OCI-M1 (cell line): ENCODE measurements around the gene AP4B1.

Source experiments
- DNase-seq: peaks from one replicate; lab custom pipeline; 2025; lab: John Stamatoyannopoulos, UW

AP4B1 gene

DNA sequence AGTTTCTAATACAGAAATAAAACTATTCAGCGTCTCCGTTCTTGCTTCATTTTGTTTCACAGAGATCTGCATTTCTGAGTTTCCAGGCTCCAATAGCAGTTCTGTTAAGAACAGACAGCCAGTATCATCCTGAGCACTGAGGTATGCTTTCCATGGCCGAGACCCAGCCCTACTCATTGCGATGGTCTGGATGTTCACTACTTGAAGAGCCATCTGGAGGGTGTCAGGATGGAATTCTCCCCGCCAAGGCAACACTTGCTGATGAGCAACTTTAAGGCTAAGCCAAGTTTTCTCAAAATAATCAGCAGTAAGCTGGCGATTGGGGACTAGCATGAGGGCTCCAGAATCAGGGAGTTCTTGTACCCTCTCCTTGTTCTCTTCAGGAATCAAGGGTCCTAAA is 9.5 kb downstream of the AP4B1 start:
- DNase-seq: no peak

DNA sequence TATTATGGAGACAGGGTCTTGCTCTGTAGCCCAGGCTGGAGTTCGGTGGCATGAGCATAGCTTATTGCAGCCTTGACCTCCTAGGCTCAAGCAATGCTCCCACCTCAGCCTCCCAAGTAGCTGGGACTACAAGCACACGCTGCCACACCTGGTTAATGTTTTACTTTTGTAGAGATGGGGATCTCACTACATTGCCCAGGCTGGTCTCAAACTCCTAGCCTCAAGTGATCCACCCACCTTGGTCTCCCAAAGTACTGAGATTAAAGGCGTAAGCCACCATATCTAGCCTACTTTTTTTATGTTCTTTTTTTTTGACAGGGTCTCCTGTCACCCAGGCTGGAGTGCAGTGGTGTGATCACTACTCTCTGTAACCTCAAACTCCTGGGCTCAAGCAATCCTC is 11.3 kb downstream of the AP4B1 start:
- no peak for DNase-seq

DNA sequence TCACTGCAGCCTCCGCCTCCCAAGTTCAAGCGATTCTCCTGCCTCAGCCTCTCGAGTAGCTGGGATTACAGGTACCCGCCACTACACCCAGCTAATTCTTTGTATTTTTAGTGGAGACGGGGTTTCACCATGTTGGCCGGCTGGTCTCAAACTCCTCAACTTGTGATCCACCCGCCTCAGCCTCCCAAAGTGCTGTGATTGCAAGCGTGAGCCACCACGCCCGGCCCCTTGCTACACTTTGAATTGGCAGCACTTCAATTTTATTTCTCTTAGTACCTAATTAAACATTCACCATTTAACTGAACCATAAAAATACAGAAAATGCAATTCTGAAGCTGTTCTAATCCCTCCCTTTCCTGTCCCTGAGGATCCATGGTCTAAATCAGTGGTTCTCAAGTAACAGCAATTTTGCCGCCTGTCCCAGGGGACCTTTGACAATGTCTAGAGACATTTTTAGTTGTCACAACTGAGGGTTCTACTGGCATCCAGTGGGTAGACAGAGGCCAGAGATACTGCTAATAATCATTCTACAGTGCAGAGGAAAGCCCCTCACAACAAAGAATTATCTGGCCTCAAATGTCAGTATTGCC is 12.9 kb downstream of the AP4B1 start:
- DNase-seq: no peak

DNA sequence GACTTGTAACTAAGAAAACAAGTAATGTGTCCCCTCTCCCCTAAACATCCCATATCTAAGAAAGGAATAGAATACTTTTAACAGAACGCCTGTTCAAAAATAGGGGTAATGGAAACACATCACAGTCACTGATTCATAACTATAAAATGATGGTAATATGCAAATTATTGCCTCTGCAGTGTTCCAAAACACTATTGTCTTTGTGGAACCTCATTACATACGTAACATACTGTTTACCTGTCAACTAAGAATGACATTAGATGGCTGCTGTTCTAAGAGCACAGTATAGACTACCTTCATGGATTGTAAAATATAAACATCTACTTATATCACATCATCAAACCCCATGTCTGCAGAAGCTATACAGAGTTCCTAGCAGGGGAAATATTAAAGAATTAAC is 13.8 kb downstream of the AP4B1 start:
- no peak for DNase-seq

GRCh38 chr1:113887402-113888175 is 17.0 kb downstream of the AP4B1 start, which contains the start of gene BCL2L15:
BCL2L15 (minus strand) TSS chr1:113887581; CDS start chr1:113887375, 206 bp downstream.
- DNase-seq: no peak

DNA sequence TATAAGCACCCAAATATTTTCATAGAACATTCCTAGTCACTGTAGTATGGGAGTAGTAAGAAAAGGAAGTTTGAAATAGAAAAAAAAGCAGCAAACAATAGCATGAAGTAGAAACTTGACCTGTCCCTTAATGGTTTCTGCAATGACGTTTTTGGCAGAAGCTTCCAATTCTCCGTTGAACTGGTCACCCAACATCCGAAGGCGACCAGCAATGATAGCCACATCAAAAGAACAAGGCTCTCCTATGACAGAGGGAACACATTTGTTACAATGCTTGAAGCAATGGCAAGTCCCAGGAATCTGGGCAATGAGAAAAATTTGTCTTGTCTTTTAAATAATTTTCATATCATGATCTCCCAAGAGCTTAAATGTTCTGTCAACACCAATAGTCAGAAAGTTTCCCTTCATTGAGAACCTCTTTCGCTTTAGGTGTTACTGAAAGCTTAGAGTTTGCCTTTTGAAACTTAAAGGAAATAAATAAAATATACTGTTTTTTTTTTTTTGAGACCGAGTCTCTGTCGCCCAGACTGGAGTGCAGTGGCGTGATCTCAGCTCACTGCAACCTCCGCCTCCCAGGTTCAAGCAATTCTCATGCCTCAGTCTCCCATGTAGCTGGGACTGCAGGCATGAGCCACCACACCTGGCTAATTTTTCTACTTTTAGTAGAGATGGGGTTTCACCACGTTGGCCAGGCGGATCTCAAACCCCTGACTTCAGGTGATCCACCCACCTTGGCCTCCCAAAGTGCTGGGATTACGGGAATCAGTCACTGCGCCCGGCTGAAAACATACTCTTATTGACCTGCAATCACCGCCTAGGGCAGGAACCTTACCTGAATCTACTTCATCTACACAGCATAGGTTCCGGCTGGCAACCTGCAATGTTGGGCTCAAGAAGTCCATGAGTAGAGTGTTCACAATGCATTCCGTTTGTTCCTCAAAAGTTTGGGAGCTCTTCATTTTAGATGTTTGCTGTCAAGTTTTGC is 17.9 kb downstream of the AP4B1 start:
- DNase-seq: no peak

DNA sequence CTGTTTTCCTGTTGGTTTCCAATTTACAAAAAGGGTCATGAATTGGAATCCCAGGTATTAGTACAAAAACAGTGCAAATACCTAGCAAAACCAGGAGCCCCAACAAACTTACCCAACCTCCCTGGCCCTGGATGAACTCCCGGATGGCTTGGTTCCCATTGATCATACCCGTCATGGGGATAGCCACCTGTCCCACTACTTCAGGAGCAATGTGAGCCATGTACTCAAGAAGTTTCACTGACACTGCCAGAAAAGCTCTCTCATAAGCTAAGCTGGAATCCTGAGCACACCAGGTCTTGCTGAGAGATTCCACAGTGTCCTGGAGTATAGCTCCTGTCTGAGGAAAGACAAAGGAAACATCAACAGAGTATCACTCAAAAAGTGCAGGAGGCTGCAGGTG is 22.9 kb downstream of the AP4B1 start:
- DNase-seq: no peak

DNA sequence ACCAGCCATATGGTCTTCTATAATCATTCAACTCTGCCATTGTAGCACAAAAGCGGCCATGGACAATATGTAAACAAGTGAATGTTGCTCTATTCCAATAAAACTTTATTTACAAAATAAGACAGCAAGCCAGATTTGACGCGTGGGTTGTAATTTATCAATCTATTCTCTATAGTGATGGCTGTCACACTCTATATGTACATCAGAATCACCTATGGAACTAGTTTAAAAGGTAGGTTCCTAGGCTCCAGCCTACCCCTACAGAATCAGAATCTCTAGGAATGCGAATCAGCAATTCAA is 24.9 kb downstream of the AP4B1 start:
- no peak for DNase-seq

DNA sequence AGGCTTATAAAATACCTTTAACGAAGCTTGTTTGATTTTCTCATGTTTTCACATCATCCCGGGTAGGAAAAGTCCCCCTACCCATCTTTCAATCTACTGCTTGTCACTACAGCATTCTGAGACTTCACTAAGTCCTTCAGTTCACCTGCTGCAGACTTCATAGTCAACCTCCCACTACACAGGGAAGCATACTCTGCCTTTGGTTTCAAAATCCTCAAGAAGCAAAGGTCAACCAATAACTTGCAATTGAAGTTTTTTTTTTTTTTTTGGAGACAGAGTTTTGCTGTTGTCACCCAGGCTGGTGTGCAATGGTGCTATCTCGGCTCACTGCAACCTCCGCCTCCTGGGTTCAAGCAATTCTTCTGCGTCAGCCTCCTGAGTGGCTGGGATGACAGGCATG is 28.4 kb downstream of the AP4B1 start:
- no peak for DNase-seq

- DNase-seq: no peak
These were observed 28.9 kb downstream of the AP4B1 start for GRCh38 chr1:113875714-113876113.

- DNase-seq: peak; percentile 91
These were observed 30.4 kb downstream of the AP4B1 start for GRCh38 chr1:113874012-113874879.

GRCh38 chr1:113872219-113872935 is 32.2 kb downstream of the AP4B1 start:
- DNase-seq: peak; percentile 84

DNA sequence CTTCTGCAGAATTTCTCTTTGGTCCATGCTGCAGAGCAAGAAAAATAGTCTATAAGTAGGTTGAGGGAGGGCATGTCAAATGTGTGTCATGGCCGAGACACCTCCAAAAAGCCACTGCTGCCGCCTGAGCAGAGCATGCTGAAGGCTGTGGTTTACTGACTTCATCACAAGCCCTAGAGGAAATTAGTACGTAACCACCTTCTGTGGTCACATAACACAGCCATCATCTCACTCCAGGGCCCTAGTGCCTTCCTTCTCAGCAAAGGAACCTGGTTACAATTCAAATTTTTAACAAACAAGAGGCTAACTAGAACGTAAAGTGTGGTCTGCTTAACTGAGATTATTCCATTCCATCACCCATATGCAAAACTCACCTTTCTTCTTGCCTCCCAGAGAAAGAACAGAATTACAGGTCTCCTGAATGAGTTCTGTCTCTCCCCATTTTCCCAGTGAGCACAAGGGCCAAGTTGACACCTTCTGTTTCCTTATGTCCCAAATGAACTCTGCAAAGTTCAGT is 32.9 kb downstream of the AP4B1 start, which contains the start of gene PTPN22:
Gene PTPN22, minus strand, starts transcription at position 116 of the 517 bp plus-strand sequence.
- DNase-seq: peak; percentile 95

DNA sequence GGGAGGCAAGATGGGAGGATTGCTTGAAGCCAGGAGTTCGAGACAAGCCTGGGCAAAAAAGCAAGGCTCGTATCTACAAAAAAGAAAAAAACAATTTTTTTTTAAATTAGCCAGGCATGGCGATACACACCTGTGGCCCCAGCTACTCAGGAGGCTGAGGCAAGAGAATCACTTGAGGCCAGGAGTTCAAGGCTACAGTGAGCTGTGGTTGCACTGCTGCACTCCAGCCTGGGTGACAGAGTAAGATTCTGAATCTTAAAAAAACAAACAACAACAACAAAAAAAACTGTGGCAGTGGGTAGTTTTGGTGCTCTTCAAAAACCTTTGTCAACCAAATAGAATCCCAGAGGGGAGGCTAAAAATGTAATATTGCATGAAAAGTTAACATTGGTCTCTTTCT is 33.8 kb downstream of the AP4B1 start:
- DNase-seq: peak; percentile 40

DNA sequence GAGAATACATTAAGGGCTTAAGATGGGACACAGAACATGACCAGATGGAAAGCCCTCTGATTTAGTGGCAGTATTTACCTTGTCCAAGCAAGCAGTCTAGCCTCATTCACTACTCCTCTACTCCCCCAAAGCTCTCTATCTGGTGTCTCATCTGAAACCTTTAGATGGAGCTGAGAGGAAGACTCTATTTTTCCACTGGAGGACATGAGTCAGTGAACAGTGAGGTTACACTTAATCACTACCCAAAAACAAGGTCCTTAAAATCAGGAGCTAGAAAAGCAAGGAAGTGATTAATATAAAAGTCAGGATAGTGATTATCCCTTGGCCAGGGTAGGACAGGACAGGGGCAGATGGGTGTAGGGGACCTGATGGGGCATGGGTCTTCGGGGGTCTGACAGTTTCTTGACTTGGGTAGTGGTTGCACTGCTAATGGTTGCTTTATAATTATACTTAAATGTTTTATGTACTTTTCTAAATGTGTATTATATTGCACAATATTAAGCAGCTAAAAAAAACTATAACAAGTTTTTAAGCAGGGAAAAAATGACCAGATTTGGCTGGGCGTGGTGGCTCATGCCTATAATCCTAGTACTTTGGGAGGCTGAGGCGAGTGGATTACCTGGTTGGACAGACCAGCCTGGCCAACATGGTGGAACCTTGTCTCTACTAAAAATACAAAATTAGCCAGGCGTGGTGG is 36.1 kb downstream of the AP4B1 start:
- no peak for DNase-seq

DNA sequence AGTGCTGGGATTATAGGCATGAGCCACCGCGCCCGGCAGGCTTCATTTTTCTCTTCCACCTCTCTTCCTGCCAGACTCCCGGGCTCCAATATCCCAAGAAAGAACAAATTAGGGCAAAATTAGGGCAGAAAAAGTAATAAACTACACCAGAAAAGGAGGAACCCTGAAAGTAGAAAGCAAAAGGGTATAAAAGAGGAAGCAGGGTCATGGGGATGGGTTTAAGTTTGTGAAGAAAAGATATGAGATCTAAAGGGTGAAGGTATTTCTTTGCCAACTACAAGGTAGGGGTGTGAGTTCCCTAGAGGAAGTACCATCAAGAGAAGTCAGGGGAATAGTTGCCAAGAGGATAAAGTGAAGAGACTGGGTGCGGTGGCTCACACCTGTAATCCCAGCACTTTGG is 43.0 kb downstream of the AP4B1 start:
- peak; percentile 44 for DNase-seq

DNA sequence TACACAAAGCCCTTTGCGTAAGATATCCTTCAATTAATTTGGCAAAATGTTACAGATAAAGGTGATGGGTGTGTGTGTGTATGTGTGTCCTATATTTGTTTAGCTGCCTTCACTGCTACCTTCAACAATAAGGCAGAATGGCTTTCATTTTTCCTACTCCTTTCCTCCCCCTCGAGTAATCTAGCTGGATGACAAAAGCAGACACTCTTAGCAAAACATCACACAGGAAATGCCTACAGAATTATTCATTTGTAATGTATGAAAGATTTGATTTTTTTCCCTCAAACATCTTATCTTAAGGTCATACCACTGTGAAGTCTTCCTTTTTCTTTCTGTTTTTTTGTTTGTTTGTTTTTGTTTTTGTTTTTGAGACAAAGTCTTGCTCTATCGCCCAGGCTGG is 43.7 kb downstream of the AP4B1 start:
- DNase-seq: peak; percentile 36

DNA sequence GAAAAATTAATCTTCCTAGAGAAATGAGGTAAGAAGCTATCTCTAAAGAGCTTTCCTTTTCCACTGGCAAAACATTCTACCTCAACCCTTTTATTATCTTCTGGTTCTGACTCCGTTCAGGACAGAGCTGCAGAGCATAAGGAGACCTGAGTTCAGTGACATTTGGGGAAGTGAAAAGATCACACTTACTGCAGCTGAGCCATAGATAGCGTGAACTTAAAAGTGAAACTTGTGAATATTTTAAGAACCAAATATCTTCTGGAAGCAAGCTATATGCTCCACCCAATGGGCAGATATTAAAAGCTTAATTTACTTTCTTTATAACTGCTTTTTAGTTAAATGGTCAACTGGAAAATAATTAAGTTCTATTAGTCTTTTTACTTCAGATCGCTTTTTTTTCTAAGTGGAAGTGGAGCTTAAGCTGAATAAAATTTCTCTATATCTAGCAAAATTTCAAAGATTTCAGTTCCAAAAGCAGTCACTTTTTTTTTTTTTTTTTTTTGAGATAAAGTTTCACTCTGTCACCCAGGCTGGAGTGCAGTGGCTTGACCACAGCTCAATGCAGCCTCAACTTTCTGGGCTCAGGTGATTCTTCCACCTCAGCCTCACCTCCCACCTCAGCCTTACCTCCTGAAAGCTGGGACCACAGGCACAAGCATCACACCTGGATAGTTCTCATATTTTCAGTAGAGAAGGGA is 45.0 kb downstream of the AP4B1 start:
- DNase-seq: peak; percentile 89

GRCh38 chr1:113858982-113859381 is 45.6 kb downstream of the AP4B1 start:
- DNase-seq: peak; percentile 43
